GM19468 (cell line): ENCODE results near the gene CFH.
"Not testable (repeated sequence)": the region's sequence is repeated elsewhere in the genome, so short reads cannot be mapped to it uniquely, and the experiment has no call there.

Experiments
- ATAC-seq: cut with Tn5 transposase; IDR thresholded peaks from one replicate; pipeline ENCODE4 v1.9.1; 2021; ENCODE audit warnings: mild to moderate bottlenecking, moderate library complexity, moderate number of reproducible peaks; ENCODE audit not compliant: unreplicated experiment; ENCODE audit errors: extremely low read depth

Gene CFH

DNA sequence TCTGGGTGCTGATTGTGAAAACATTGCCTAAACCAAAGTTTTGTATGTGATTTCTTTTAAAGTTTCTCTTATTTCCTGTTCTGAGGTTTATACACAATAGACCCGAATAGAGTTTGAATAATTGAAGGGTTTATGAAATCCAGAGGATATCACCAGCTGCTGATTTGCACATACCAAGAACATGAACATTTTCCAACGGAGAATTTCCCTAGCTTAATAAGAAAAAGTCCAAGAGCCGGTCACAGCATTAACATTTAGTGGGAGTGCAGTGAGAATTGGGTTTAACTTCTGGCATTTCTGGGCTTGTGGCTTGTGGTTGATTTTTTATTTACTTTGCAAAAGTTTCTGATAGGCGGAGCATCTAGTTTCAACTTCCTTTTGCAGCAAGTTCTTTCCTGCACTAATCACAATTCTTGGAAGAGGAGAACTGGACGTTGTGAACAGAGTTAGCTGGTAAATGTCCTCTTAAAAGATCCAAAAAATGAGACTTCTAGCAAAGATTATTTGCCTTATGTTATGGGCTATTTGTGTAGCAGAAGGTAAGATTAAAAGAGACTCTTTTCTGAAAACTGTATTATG is at the start of gene CFH:
CFH (plus strand) TSS at position 407 of the 579 bp plus-strand sequence; CDS start at position 482, 75 bp downstream.
- ATAC-seq: no peak

DNA sequence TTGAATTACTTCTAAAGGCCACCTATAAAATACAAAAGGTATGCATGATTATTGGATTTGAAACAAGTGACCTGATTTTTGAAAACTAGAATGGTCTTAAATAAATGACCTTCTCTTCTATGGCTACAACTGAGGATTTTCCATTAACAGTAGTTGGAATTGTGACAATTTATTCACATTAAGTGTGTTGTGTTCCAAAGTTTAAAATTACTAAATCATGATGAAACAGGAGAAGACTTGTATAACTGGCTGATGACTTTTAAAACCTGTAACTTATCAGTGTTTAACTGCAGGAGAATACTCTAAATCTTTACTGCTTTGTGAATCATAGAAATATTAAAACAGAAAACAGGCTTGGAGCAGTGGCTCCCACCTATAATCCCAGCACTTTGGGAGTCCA is 48.2 kb upstream of the CFH start:
- no peak for ATAC-seq

DNA sequence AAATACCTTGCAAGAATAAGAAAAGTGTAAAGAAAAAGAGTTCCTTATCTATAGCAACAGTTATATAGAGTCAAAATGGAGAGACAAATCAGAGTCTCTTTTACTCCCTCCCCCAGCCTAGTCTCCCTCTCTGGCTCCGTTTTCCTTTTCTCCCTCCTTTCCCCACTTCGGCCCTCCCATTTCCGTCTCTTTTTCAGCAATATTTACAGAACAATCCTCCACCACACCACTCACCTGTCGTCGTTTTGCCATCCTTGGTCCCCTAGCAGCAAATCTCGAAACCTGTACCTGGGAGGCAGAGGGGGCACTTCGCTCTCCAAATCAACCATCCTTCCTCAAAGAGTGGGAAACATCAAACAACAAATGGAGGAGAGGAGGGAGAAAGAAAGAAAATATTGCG is 43.9 kb upstream of the CFH start:
- no peak for ATAC-seq

DNA sequence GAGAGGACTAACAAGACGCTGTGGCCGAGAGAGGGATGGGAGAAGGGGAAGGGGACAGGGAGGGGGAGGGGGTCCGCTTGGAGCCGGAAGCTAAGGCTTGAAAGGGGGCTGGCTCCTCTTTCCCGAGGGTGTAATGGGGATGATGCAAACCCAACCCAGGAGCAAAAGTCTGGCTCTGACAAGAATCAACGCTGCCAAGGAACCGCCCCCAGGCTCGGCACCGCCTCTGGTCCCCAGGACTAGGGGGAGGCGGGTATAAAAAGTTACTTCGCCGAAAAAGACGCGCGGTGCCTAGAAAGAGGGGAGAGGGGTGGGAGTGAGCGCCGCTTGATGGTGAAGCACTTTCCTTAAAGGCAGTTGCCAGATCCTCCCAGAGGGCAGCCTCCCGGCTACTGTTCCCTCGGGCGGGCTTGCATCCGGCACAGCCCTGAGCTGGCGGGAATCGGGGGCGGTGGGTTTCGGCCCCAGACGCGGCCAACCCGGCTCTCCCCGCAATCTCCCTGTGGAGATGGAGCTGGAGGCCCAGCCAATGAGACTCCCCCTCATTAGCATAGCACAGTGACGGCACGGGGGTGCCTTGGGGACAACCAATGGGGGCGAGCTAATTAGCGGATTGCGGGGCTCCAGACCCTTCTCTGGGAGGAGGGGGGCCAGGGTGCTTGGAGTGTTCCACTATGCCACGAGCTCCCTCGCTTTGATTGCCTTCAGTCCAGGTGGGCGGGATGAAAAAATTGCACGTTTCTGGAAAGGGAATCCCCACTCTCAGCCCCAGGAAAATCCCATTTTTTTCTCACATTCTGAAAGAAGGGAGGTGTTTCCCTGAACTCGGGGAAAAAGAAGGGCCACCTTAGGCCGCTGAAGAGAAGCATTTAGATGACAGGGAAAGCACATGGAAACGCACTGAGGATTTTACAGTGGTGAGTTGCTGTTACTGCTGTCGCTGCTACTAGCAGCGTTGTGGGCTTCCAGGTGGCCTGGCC is 43.2 kb upstream of the CFH start, which contains the start of gene KCNT2:
KCNT2 (minus strand) TSS at position 51 of the 980 bp plus-strand sequence. CDS start 131 bp downstream, outside the sequence.
- no peak for ATAC-seq

DNA sequence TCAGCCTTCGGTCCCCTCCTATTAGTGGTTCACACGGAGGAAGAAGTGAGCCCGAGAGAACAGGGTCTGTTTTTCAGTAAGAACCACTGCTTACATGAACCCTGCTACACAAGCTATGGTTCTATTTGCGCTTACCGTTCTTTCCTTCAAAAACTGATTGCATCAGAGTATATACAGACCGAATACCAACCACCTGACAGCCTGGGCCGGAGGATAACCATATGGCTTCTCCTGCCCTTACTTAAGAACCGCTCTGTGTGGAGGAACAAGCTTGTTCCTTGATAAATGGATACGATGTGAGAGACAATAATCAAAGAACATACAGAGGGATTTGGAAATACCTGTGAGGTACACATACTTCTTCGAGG is 42.5 kb upstream of the CFH start:
- no peak for ATAC-seq

DNA sequence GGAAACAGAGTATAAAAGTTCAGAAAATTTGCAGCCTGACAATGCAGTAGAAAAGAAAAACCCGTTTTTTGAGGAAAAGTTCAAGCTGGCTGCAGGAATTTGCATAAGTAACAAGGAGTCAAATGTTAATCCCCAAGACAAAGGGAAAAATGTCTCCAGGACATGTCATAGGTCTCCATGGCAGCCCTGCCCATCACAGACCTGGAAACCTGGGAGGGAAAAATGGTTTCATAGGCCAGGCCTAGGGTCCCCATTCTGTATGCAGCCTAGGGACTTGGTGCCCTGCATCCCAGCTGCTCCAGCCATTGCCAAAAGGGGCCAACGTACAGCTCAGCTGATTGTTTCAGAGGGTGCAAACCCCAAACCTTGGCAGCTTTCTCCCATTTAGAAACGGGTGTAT is 40.0 kb upstream of the CFH start:
- no peak for ATAC-seq

DNA sequence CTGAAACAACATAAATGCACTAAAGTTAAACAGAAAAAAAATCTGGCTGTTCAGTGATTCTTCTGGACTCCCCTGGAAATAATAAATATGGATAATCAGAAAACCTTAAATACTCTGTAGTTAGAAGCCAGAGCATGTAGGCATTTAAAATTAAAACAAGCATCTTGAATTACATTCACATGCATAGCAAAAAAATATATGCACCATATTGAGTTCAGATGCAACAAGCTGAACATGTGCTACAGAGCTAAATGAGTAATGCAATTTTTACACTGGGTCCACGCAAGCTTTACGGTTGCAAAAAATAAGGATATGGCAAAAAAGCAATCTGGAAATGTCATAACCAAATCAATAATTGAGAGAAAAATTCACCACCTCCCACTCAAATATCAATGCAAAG is 32.1 kb upstream of the CFH start:
- no peak for ATAC-seq

DNA sequence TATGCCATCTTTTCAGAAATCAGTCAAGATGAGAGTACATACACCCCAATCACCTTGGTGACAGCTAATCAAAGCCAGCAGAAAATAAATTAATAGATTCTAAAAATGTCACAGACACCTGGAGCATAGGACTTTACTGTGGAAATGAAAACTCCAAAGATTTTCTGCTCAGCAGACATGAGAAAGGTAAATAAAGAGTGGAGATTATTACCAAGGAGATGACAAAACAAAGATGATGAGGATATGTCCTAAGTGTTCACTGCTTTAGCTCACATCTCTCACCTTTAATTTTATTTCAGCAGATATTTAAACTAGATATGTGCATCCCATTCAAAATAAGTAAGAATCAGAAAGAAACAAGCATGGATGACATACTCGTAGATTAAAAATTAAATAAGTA is 28.8 kb upstream of the CFH start:
- ATAC-seq: no peak

DNA sequence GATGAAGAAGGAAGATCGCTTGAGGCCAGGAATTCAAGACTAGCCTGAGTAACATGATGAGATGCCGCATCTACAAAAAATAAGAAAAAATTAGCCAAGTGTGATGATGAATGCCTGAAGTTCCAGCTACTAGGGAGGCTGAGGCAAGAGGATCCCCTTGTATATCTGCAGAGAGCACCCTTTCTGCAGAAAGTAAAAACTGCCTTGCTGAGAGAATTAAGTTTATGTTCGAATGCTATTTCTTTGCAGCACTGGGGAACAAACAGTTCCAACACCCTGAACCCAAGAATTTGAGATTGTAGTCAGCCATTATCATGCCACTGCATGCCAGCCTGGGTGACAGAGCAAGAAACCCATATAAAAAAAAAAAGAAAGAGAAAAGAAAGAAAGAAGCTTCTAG is 23.0 kb upstream of the CFH start:
- ATAC-seq: no peak

DNA sequence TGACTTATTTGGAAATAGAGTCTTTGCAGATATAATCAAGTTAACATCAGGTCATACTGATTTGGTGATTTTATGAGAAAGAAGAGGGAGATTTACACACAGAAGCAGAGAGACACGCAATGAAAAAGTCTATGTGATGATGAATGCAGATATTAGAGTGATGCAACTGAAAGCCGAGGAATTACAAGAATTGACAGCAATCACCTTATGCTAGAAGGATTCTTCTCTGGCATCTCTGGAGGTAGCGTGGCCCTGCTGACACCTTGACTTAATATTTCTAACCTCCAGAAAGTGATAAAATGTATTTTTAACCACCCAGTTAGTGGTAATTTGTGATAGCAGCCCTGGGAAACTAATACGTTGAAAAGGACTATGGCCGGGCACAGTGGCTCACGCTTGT is 14.2 kb upstream of the CFH start:
- no peak for ATAC-seq

DNA sequence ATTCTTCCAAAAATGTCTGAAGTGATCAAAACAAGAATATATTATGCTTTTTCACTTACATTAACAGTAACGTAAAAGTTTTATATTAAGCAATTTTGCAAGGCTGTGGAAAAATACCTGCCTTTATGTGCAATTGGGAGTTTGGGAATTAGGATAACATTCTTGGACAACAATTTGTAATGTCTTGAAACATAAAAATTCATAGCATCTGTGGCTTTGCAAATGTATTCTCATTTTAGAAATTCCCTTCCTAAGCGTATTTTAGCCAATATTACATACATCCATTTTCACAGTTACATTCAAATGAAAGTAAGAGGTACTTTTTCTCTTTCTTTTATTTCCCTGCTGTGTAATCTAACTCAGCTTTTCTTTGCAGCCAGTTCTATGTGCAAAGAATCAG is 13.4 kb upstream of the CFH start:
- ATAC-seq: no peak

DNA sequence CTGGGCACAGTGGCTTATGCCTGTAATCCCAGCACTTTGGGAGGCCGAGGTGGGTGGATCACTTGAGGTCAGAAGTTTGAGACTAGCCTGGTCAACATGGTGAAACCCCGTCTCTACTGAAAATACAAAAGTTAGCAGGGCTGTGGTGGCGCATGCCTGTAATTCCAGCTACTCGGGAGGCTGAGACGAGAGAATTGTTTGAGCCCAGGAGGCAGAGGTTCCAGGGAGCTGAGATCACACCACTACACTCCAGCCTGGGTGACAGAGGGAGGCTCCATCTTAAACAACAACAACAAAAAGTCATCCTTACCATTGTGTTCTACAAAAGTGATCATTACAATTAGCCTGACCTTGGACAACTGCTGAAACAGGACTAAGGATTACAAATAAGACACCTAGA is 12.6 kb upstream of the CFH start:
- ATAC-seq: not testable (repeated sequence)

DNA sequence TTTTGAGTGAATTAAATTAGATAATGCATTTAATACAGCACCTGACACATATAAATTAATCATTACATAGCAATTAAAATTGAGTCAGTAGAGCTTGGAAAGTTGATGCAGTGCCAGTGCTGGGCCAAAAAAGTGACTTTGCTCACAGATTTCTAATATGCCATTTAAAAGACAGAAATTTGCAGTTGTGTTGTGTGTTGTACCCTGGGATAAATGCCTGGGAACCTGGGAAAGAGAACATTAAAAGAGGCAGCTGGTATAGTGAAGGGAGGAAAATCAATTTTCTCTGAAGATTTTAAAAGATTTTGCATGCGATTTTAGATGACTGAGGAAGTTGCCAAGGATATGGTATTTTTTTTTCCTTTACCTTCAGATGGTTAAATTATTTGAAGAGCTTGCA is 10.9 kb upstream of the CFH start:
- no peak for ATAC-seq

DNA sequence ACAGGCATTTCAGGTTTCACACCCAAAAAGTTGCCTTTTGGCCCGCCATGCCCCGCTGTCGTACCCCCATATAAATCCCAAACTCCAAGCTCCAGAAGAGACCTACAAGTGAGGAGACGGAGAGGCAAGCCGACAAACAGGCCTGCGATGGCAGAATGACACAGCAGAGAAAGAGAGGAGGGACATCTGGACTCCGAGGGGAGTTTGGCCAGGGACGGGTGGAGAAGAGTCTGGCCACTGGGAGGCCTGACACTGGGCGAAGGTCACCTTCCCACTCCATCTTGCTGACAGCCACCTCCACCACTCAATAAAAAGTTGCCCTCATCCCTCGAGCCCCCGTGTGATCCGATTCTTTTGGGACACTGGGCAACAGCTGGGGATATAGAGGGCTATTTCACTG is 1.9 kb upstream of the CFH start:
- ATAC-seq: no peak

DNA sequence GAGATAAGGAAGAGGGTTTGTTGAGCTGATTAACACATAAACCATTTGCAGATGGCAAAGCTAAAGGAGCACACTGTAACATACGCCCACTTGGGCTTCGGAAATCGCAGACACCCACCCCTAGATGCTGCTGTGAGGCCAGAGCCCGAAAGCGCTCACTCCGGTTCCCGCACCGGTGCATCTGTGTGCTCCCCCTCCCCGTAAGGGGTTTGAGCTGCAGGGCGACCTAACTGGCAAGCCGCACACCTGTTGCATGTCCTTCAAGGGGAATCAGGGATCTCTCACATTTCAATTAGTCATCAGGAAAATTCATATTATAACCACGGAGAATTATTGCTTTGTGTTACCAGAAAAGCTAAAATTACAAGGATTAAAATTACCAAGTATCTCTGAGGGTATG is 1.4 kb upstream of the CFH start:
- ATAC-seq: no peak

DNA sequence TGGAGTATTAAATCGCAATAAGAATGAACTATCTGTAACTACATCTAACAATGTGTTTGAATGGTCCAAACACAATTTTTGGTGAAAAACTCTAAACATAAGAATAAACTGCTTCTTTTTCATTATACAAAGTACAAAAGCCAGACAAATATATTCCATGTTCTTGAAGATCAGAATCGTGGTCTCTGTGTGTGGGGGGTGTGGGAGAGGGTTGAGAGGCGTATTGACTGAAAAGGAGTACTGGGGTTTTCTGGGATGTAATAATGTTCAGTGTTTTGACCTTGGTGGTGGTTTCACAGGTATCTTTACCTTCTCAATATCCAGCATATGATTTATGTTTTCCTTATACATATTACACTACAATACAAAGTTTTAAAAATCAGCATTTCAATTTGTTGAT is 764 bp upstream of the CFH start:
- ATAC-seq: no peak

DNA sequence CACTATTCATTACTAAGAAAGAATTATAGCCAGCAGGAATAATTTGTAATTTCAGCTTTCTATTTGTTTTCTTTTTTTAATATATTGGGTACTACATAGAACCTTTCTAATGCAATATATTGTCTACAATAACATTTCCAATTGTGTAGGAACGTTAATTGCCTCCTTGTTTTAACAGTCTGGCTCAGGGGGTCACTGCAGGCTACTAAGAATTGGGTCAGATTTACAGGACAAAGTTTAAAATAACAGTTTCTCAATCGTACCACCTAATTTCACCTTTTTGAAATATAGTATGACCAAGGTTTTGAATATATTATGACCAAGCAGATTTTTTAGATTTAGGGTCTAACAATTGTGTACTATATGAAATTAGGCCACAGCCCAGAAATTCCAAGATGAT is 2.4 kb downstream of the CFH start:
- no peak for ATAC-seq

DNA sequence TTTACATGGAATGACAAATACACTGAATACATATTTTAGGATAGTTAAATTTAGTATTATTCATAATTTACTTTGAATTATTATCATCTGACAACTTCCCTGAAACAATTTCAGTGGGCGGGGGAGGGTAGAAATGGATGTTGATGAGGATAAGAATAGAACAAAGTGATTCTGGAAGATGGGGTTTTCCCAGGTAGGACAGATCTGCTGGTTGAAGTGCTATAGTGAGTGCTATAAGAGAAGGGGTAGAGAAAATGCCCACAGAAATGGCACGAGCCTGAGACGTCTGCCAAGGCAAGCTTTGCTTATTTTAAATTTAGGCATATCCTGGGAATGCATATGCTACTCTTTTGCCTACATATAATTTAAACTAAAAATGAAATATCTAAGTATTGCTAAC is 3.2 kb downstream of the CFH start:
- no peak for ATAC-seq

DNA sequence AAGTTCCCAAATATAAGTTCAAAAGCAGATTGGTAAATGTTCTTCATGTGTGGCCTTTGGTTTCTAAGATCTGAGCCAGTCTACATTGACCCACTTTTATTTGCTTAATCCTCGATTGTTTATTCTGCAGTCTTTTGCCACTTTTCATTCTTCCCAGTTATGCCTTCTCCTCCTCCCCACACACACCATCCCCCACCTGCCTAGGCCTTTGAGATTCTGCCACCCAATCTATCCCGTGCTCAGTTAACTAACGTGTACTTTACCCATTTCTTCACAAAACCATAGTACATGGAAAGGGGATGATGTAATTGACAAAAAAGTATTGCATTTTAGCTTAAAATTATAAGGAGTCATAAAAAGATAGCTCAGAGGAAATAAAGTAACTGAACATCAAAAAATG is 3.7 kb downstream of the CFH start:
- no peak for ATAC-seq

DNA sequence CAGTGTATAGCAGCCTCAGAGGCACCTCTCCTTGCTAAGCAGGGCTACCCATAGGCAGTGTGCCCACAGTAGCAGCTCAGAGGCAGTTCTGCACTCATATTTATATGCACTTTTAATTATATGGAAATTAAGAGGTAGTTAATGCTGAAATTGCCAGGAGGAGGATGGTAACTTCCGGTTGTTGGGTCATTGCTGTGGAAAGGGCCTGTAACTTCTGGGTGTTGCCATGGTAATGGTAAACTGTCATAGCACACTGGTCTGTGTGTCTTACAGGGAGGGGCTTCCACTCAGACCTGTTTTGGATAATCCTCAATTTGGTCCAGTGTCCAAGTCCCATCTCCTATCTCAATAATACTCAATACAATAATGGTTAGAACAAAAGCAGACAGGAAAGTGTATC is 7.6 kb downstream of the CFH start:
- ATAC-seq: no peak

DNA sequence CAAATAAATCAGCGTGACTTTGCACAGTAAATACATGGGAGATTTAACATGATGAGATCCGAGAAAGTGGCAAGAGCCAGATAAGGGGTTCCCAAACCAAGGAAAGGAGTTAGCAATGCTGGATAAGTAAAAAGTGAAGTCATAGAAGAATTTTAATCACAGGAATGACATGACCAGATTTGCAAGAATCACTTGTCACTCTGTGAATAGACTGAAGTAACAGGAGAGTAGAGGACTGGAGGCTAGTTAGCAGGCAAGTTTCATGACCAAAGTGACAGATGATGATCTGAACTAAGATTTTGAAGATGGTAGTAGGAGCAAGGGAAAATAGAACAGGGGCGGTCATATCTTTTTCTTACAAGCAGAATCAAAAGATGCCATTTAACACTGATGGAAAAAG is 8.4 kb downstream of the CFH start:
- ATAC-seq: no peak

DNA sequence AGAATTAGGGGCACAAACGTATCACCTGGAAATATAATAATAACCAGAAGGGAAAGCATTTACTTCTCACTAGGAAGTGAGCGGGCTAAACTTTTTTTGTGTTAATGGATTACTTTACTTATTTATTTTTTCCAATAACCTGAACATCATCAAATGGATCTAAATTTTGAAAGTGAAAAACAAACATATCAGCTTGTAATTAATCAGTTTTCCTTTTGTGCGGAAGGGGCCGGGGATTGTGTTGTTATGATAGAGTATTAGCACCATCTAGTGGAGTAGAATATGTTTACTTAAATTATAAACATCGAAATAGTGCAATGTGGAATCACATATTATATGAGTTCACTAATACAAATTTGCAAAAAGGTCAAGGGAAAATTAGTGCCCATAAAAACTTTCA is 9.0 kb downstream of the CFH start:
- peak; percentile 62 for ATAC-seq
